NOMO-1 treated with DMSO at 0.1 percent for 48 hours (cell line): Measurements from ENCODE around the gene SEZ6L.
A peak's percentile ranks its signal among the peaks of the same experiment; 100 is the strongest.
"Not testable (repeated sequence)": the region's sequence is repeated elsewhere in the genome, so short reads cannot be mapped to it uniquely, and the experiment has no call there.

ENCODE experiments used
- DNase-seq: peaks from one replicate; lab custom pipeline; 2025; ENCODE audit not compliant: unreplicated experiment; lab: John Stamatoyannopoulos, UW

SEZ6L gene

DNA sequence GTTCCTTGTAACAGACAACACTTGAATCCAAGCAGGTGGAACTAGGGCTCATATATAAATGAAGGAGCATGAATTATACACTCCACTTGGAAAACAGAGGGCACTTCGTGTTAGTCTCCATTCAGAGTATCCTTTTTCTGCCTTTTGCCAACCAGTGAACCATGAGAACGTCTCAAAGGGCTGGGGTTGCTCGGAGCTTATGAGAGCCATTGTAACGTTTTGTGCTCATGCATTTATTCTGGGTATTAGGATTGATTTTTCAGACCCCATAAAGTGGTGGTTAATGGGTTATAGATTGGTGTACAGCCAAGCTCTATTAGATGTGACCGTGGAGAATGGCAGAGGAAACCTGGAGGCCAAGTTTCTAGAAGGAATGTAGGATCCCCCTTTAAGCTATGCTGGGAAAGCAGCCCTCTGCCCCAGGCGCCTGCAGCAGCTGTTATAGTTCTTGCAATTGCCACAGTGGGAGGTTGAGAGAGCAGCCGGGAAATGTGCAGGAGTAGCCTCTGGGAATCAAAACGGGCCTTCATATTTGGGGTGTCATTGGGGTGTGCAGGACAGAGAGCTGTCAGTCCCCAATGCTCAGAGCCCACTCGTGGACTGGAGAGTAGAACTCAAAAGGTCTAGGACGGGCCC, 205.2 kb downstream of the SEZ6L start:
- no peak for DNase-seq

DNA sequence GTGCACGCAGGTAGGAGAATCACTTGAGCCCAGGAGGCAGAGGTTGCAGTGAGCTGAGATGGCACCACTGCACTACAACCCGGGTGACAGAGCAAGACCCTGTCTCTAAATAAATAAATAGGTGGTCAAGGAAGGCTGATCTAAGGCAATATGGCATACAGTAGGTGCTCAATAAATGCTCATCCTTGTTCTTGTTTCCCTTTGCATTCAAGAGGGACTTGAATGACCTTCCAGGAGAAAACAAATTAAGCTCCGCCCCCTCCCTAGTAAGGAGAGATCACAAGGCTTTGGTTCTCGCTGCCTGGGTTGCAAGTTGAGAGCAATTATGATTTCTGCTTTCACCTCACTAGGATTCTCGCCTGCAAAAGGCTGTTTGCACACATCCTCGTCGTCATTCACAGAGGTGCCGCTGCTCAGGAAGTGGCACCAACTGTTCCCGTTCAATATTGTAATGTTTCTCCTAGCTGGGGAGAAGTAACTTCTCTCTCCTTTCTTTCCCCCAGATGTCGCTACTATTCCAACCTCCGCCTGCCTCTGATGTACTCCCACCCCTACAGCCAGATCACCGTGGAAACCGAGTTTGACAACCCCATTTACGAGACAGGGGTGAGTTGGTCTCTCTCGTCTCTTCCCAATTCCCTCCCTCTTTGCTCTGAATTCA, 208.0 kb downstream of the SEZ6L start:
- DNase-seq: peak; percentile 32

DNA sequence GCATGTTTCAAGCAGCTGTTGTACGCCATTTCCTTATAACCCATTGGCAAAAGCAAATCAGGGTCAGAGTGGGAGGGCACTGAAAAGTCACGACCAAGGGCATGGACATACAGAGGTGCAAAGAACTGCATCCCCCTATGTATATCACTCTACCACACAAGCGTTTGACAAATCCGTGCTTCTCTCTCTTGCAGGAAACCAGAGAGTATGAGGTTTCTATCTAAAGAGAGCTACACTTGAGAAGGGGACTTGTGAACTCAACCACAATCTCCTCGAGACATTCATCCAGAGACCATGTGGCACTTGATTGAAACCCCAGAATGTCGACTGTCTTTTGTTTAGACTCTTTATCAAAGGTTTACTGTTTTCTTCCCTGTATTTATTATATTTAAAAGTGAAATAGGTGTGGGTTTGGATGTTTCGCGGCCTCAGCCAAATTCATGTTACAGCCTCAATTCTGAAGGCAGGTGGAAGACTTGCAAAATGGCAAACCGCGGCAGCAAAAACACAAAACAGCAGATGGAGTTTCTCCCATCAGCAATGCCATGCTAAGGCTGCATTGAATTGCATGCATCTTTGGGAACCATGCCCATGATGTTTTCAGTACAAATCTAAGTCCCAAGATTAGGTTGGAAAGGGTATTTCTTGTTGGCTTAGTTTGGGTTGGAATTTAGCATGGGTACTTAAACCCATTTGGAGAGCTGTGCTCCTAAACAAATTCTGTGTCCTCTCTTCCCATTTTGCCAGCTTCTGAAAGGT, 211.0 kb downstream of the SEZ6L start:
- no peak for DNase-seq

DNA sequence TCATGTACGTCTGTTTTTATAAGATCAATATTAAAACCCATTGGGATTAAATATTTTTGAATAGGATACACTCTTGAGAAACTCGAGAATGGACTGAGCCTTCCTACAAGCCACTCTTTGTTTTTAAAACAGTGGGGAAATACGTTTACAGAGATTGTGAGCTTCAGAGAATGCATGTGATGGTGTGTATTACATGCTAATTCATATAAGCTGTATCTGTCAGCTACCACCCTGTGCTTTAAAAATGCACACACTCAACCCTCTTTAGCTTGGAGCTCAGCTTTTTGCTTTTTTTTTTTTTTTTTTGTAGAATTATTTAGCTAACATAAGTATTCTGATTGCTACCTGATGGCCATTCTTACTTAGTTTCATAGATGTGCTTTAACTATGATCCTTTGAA, 213.5 kb downstream of the SEZ6L start:
- no peak for DNase-seq

DNA sequence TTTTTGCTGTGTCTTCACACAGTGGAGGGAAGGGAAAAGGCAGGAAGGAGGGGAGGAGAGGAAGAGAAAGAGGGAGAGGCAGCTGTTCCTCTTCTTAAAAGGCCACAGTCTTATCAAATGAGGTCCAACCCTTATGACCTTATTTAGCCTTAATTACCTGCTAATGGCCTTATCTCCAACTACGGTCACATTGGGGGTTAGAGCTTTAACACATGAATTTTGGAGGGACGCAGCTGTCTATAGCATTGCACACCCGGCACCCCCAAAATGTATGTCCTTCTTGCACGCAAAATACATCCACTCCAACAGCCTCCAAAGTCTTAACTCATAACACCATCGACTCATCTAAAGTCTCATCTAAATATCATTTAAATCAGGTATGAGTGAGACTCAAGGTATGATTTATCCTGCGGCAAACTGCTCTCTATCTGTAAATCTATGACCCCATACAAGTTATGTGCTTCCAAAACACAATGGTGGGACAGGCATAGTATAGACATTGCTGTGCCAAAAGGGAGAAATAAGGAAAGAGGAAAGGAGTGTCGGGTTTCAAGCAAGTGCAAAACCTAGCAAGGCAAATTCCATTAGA, 214.8 kb downstream of the SEZ6L start:
- no peak for DNase-seq

DNA sequence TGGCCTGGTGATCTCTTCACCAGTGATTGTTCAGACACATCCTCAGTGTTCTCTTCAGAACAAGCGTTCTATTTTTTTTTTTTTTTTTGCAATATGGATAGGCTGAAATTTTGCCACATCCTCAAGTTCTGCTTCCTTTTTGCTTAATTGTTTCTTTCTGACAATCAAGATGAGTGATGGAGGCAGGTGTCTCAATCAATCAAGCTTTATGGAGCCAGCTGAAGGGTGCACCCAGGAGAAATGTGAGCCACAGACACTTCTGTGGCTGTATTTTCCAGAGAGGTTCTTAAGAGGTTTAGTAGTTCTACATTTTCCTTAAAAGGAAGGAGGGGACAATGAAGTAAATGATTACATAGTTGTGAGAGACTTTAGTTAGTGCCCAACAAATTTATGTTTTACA, 215.9 kb downstream of the SEZ6L start:
- DNase-seq: peak; percentile 31

DNA sequence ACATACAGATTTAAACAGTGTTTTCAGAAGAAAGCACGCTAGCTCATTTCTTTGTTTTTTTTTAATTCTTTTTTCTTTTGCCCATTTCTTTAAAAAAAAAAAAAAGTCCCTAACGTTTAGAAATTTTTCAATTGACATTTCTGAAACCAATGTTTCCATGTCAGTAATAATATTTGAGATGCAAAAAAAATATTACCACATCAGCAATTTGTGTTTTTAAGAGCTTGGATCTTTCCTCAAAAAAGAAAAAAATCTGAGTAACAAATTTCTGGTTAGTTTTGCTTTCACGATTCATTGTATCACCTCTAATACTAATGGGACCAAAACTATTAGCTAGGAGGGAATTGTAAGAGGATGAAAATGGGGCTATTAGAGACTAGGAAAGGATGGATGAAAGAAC, 219.9 kb downstream of the SEZ6L start:
- no peak for DNase-seq

DNA sequence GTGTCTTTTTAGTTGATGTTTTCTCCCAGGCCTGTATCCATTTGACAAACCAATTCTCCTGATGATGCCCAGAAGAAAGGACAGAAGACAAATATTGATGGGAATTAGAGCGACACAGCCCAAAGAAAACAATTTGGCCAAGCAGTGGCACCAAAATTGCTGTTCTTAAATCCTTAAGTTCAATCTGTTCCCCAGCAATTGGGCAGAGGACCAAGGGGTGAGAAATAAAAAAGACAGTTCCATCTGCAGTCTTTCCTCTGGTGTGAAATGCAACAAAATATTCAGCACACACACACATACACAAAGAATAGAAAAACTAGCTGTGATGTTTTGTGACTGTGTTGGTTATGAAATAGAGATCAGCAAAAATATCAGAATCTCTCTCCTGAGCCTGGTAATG, 221.8 kb downstream of the SEZ6L start:
- DNase-seq: no peak

DNA sequence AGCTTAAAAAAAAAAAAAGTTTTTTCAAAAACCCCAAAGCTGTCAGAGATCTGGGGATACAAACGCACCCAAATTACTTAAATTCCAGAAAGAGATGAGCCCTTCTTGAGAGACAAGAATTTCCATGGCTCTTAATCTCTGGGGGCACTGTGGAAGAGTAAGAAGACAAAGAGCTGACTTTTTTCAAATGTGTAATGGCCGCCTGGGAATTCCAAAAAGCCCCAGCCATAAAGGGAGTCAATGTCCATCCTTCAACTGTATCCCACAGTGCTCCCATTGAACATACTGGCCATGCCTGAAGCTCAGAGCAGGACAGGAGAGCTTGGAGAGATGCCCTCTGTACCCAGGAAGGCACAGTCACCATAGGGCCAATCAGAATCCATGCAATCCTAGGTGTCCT, 222.4 kb downstream of the SEZ6L start:
- no peak for DNase-seq

DNA sequence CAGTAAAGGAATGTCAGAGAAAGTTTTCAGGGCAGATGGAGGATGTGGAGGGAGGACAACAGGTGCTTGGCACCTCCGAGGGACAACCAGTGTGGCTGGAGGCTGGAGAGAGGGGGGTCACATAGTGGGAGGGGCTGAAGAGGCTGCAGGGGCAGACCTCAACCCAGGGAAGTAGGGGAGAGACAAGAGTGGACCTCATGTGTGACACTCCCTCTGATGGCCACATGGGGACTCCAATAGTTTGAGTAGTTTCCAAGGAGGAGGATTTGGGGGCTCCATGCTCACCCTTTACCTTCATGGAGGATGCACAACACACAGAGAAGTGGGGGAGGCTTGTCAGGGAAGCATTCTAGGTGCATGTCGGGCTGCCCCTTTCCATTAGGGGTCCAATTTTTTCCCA, 224.7 kb downstream of the SEZ6L start:
- no peak for DNase-seq

DNA sequence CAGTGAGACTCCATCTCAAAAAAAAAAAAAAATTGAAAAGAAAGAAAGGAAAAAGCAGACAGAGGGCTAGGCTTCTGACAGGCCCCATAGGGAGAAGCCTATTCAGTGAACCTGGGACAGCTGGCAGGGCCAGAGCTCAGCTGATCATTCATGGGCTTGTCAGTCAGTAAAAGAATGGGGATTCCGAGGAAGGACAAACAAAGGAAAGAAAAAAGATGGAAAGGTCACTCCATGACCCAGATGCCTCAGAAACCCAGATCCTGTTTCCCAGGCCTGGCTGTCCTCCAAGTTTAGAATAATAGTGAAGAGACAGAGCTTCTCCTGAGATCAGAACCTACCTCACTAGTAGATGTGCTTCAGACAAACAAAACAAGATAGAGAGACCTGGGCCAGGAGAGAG, 225.5 kb downstream of the SEZ6L start:
- no peak for DNase-seq

DNA sequence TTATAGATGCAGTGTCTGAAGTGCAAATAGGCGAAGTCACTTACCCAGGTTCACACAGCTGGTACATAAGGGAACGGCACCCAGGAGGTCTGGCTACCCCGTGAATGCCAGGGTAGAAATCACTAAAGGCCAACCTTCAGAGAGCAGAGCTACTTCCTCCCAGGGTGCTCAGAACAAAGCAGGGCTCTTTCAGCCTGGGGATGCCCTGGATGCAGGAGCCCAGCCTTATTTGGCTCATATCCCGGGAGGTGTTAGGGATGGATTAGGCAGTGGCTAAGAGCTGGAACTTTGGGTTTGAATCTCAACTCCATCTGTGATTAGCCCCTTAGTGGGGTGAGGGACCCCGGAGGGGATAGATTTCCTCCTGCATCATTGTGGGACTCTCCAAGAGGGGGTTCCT, 226.7 kb downstream of the SEZ6L start:
- DNase-seq: no peak

DNA sequence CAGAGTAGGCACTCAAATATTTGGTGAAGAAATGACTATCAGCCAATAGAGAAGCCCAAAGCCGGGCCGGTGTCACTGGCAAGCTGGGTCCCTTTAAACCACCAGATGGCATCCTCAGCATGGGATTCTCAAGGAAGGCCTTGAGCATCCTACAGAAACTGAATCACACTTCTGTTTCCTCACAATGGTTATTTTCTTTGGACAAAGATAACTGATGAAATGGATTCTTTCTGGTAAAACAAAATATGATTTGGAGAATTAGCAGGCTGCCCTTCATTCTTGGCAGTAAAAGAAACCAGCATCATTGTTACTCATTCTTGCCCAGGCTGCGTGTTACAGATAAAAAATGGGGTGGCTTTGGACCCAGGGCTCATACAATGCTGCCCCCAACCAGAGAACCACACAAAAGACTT, 229.5 kb downstream of the SEZ6L start:
- peak; percentile 60 for DNase-seq

DNA sequence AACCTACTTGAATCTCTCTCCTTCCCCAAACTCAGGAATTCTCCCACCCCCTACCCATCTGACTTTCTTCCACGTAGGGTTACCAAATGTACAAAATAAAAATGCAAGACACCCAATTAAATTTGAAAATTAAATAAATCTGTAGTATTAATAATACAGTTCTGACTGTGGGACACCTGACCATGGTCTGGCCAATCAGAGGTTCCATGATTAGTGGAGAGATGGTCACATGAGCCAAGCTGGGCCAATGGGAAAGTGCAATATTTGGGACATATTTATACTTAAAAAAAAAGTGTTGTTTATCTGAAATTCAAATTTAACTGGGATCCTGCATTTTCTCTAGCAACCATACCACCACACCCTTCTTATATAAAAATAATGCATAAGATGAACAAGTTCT, 230.0 kb downstream of the SEZ6L start:
- DNase-seq: no peak

DNA sequence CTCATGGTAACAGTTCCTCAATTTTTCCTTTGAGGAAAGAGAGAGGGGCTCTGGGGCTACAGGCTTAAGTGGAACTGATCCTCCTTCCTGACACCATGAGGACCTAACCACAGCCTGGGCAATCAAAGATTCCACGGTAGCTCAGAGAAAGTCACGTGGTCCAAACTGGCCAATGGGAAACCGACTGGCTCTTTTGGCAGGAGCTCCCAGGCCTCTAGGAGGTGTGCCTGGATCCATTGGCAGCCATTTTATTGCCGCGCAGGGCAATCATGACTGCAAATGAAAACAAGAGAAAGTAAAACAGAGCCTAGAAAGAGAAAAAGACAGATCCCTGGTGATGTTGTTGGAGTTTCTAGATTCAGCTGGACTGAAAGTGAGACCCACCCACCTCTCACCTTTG, 232.5 kb downstream of the SEZ6L start:
- DNase-seq: no peak

DNA sequence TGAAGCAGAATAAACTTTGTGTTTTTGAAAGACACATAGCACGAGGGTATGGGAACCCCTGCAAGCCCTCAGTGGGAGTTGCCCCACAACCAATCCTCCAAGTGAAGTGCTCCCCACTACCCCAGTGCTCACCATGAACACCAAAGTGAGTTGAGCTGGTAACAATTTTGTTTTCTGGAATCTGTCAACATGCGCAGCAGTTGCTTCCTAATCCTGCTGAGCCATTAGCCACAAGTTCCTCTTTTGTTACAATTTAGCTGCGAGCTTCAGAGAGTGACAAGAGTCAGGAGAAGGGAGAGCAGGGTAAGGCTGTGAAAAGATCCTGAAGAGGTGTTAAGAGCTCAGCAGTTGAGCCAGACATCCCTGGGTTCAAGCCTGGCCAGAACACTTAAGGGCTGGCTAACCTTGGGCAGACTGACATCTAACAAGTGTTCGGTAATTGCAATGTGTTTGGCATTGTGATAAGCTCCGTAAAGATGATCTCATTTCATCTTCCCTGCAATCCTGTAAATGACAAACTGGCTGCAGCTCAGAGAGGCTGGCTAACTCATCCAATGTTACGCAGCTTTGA, 235.7 kb downstream of the SEZ6L start:
- DNase-seq: peak; percentile 88

DNA sequence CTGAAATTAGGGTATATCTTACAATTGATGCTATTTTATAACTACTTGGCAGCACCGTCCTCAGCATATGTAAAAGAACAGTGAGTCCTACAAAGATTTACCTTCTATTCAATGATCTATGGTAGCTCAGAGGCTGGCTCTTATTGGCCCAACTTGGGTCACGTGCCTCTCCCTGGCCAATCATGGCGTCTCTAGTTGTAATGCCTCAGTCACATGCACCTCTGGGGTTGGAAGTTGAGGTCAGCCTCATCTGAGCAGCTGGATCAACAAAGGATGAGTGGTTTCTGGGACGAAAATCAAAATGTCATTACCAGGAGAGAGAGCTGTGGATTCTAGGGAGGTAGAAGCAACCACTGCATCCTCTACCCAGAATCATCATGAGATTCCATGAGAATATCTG, 236.9 kb downstream of the SEZ6L start:
- no peak for DNase-seq

DNA sequence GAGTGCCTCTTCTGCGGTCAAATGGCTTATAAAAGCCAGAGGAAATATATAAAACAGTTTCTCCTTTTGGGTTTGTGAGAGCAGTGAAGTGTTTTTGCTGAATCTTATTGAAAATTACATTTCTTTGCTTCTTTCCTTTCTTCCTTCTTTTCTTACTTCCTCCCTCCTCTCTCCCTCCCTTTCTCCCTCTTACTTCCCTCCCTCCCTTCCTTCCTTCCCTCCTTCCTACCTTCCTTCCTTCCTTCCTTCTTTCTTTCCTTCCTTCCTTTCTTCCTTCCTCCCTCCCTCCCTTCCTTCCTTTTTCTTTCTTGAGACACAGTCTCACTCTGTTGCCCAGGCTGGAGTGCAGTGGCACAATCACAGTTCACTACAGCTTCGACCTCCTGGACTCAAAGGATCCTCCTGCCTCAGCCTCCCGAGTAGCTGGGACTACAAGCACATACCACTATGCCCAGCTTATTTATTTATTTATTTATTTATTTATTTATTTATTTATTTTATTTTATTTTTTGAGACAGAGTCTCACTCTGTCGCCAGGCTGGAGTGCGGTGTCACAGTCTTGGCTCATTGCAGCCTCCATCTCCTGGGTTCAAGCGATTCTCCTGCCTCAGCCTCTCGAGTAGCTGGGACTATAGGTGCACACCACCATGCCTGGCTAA, 239.4 kb downstream of the SEZ6L start:
- DNase-seq: not testable (repeated sequence)

DNA sequence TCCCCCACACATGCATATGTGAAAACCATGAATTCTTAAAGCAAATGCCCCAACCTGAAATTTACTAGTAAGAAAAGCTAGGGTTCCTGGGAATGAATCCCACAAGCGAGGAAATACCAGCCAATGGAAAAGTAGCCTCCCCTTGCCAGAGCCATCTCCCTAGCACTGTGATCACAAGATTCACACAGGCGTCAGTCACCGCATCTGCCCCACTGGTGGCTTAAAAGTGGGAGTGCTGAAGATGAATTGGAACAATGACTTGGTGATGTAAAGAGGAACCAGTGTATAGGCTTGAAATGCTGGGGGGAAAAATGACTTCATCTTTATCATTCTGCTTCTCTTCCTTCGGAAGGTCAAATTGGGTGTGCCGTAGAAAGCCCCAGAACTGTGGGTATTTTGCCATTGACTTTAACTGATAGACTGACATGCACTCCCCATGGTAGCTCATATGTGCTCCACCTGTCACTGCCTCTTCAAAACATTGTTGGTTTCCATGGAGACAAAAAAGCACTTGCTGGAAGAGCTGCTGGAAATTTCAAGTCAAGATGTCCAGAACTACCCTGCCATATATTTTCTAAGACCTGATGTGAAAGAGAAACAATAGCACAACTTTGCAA, 240.6 kb downstream of the SEZ6L start:
- DNase-seq: no peak

DNA sequence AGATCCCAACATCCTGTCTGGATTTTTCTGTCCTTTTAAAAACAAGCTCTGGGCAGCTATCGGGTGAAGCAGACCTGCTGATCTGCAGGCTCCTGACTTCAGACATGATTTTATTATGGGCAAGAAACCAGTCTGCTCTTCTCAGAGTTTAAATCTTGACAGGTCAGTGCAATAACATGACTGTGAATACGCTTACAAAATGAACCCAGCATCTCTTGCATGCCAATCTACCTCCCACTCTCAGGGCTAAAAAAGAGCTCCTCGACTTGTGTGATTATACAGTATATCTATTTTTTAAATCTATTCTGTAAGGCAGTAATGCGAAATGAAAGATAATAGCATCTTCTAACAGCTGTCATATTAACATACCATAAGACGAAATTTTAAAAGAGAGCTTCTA, 241.1 kb downstream of the SEZ6L start:
- DNase-seq: no peak

DNA sequence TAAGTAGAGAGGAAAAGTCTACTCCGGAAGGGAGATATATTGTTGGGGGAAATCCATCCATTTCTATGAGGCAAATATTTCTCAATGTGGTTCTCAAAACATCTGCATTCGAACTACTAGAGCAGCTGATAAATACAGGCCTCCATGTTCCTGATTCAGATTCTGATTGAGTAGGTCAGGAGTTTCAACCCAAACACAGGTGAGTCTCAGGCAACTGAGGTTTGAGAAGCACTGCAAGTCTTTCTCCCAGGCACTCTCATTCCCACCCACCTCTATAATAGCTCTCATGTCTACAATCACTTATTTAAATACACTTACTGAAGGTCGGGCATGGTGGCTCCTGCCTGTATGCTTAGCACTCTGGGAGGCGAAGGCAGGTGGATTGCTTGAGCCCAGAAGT, 245.1 kb downstream of the SEZ6L start:
- DNase-seq: no peak
